Astrocyte (in vitro differentiated cells and primary cell): Measurements from ENCODE around the gene CCDC28B. TPM values are rescaled to one million over a fixed set of nuclear protein-coding genes. Genes with fewer than 3 reads are reported as not detected.

ENCODE experiments used
- DNase-seq: peaks from one replicate; pipeline ENCODE4 v3.0.0-alpha.2; 2010; ENCODE audit warnings: low read depth
- FAIRE-seq: peaks from 2 replicates; lab custom pipeline; 2011; peaks lifted over from hg19 to GRCh38; lab: Jason Lieb, UNC
- H2AFZ ChIP-seq: 2 replicates; pipeline ENCODE4 v1.6.0; 2012; ENCODE audit warnings: low read depth, low read length, inconsistent platforms
- H3K27ac ChIP-seq: 2 replicates; pipeline ENCODE4 v1.5.1; 2011; ENCODE audit warnings: low read depth, low read length, inconsistent platforms
- H3K27me3 ChIP-seq: 2 replicates; pipeline ENCODE4 v1.6.0; 2011; ENCODE audit warnings: low read length, inconsistent platforms; ENCODE audit not compliant: insufficient read depth
- H3K36me3 ChIP-seq: 2 replicates; pipeline ENCODE4 v1.5.1; 2011; ENCODE audit warnings: low read length, inconsistent platforms; ENCODE audit not compliant: insufficient read depth
- H3K4me1 ChIP-seq: 2 replicates; pipeline ENCODE4 v1.5.1; 2011; ENCODE audit warnings: low read length, inconsistent platforms; ENCODE audit not compliant: insufficient read depth
- H3K4me2 ChIP-seq: 2 replicates; pipeline ENCODE4 v1.6.0; 2012; ENCODE audit warnings: low read length, inconsistent platforms
- H3K4me3 ChIP-seq: 2 replicates; pipeline ENCODE4 v1.5.1; 2011; ENCODE audit warnings: low read depth, mild to moderate bottlenecking, low read length, inconsistent platforms; ENCODE audit not compliant: insufficient read depth
- H3K79me2 ChIP-seq: 2 replicates; pipeline ENCODE4 v1.6.0; 2012; ENCODE audit warnings: mild to moderate bottlenecking, low read length, inconsistent platforms; ENCODE audit not compliant: insufficient read depth
- H3K9ac ChIP-seq: 2 replicates; pipeline ENCODE4 v1.6.0; 2012; ENCODE audit warnings: mild to moderate bottlenecking, low read length, inconsistent platforms
- H3K9me3 ChIP-seq: 2 replicates; pipeline ENCODE4 v1.5.1; 2012; ENCODE audit warnings: low read depth, mild to moderate bottlenecking, low read length, inconsistent platforms; ENCODE audit not compliant: insufficient read depth
- H4K20me1 ChIP-seq: 2 replicates; pipeline ENCODE4 v1.6.0; 2012; ENCODE audit warnings: low read length, inconsistent platforms; ENCODE audit not compliant: insufficient read depth
- H3K27ac Mint-ChIP-seq: one replicate; pipeline ENCODE4 v1.8.0; 2021; ENCODE audit warnings: mild to moderate bottlenecking, mixed read lengths; ENCODE audit not compliant: unreplicated experiment
- H3K27me3 Mint-ChIP-seq: one replicate; pipeline ENCODE4 v1.8.0; 2021; ENCODE audit warnings: low read depth, mixed read lengths; ENCODE audit not compliant: unreplicated experiment
- H3K36me3 Mint-ChIP-seq: one replicate; pipeline ENCODE4 v1.8.0; 2021; ENCODE audit warnings: low read depth, mixed read lengths; ENCODE audit not compliant: unreplicated experiment
- H3K4me1 Mint-ChIP-seq: one replicate; pipeline ENCODE4 v1.8.0; 2021; ENCODE audit warnings: low read depth, mixed read lengths; ENCODE audit not compliant: unreplicated experiment
- H3K4me3 Mint-ChIP-seq: one replicate; pipeline ENCODE4 v1.8.0; 2021; ENCODE audit warnings: mild to moderate bottlenecking, moderate library complexity, mixed read lengths; ENCODE audit not compliant: unreplicated experiment
- H3K9me3 Mint-ChIP-seq: one replicate; pipeline ENCODE4 v1.8.0; 2021; ENCODE audit warnings: mild to moderate bottlenecking, mixed read lengths; ENCODE audit not compliant: unreplicated experiment
- CTCF ChIP-seq: IDR thresholded peaks from 2 replicates; pipeline ENCODE4 v1.5.1; 2011; ENCODE audit warnings: low read depth, mild to moderate bottlenecking, inconsistent platforms, low read length, moderate library complexity; ENCODE audit not compliant: insufficient read depth
- EZH2 ChIP-seq: IDR thresholded peaks from 2 replicates; pipeline ENCODE4 v1.6.1; 2012; ENCODE audit warnings: mild to moderate bottlenecking, low read length, inconsistent platforms; ENCODE audit not compliant: insufficient read depth
- total RNA-seq: library from RNA; stranded (reverse); gene quantifications from 2 replicates; pipeline ENCODE4 v1.2.1, GENCODE V29; 2021

Gene CCDC28B
- total RNA-seq, 1 donor from 2014 or later: 16.0 TPM

DNA sequence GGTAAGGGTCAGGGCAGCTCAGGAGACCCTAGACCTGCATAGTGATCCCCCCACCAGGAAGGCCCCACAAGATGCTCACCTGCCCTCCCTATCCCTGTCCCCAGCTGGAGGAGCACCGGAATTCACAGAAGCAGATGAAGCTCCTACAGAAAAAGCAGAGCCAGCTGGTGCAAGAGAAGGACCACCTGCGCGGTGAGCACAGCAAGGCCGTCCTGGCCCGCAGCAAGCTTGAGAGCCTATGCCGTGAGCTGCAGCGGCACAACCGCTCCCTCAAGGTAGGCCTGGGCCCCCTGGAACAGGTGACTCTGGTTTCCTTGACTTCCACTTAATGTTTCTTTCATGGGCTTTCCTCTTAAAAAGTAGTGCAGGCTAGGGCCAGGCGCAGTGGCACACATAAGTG lies 12.5 kb upstream of the CCDC28B start:
- H3K4me1 Mint-ChIP-seq: peaks cover 28% of the 10 kb centered on the region
- no peak overlapping the region for H3K9ac ChIP-seq
- no peak overlapping the region for H3K27ac ChIP-seq
- no peaks in the 10 kb centered on the region for H3K9me3 ChIP-seq
- FAIRE-seq (no peak), DNase-seq (no peak)
- H3K36me3 Mint-ChIP-seq: peaks cover 36% of the 10 kb centered on the region
- TF ChIP-seq CTCF (no peak), EZH2 (no peak)
- no peak overlapping the region for H3K4me2 ChIP-seq
- H3K27ac Mint-ChIP-seq: no peak overlapping the region
- peaks cover 57% of the 10 kb centered on the region for H3K79me2 ChIP-seq
- H2AFZ ChIP-seq: no peak overlapping the region
- H3K9me3 Mint-ChIP-seq: no peaks in the 10 kb centered on the region
- H3K36me3 ChIP-seq: peaks cover 73% of the 10 kb centered on the region
- no peaks in the 10 kb centered on the region for H3K27me3 Mint-ChIP-seq
- no peaks in the 10 kb centered on the region for H3K4me1 ChIP-seq
- H4K20me1 ChIP-seq: peaks cover 83% of the 10 kb centered on the region
- H3K4me3 ChIP-seq: no peak overlapping the region
- no peak overlapping the region for H3K4me3 Mint-ChIP-seq
- H3K27me3 ChIP-seq: no peaks in the 10 kb centered on the region

DNA sequence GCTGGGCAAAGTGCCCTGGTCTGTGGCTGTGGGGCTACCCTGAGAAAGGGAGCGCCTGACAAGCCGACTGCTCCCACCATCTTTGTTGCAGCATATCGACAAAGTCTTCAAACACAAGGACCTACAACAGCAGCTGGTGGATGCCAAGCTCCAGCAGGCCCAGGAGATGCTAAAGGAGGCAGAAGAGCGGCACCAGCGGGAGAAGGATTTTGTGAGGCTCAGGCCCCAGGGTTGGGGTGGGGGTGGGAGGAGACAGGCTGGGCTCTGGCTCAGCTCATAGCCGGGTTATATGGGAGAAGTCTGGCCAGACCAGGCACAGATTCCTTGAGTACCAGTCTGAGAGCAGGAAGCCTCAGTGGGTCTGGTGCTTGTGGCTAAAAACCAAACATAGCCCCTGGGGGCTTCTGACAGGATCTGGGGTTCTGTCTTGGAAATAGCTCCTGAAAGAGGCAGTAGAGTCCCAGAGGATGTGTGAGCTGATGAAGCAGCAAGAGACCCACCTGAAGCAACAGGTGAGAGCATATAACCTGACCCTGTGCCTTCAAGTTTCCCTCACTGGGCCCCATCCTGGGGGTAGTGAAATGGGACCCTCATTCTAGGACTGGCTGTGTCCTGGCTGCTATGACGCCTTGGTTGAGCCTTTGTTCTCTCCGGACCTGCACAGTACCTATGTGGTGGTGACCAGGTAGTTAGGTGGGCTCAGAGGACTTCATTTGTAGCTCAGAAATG lies 8.0 kb upstream of the CCDC28B start:
- H2AFZ ChIP-seq: no peak overlapping the region
- H3K4me1 ChIP-seq: no peaks in the 10 kb centered on the region
- no peak overlapping the region for H3K27ac ChIP-seq
- TF ChIP-seq CTCF (no peak), EZH2 (no peak)
- peaks cover 18% of the 10 kb centered on the region for H3K79me2 ChIP-seq
- H3K27ac Mint-ChIP-seq: peak overlapping the region; percentile 30
- no peak overlapping the region for H3K4me3 ChIP-seq
- no peaks in the 10 kb centered on the region for H3K27me3 ChIP-seq
- H3K4me1 Mint-ChIP-seq: peaks cover 15% of the 10 kb centered on the region
- H3K4me3 Mint-ChIP-seq: no peak overlapping the region
- DNase-seq: no peak
- H3K4me2 ChIP-seq: no peak overlapping the region
- peaks cover 85% of the 10 kb centered on the region for H4K20me1 ChIP-seq
- peaks cover 30% of the 10 kb centered on the region for H3K36me3 Mint-ChIP-seq
- H3K9me3 Mint-ChIP-seq: no peaks in the 10 kb centered on the region
- peaks cover 87% of the 10 kb centered on the region for H3K36me3 ChIP-seq
- no peaks in the 10 kb centered on the region for H3K27me3 Mint-ChIP-seq
- no peak for FAIRE-seq
- H3K9ac ChIP-seq: no peak overlapping the region
- no peaks in the 10 kb centered on the region for H3K9me3 ChIP-seq

- H3K36me3 ChIP-seq: peaks cover 71% of the 10 kb centered on the region
- no peak overlapping the region for H3K9ac ChIP-seq
- no peaks in the 10 kb centered on the region for H3K9me3 ChIP-seq
- TF ChIP-seq EZH2: no peak
- TF ChIP-seq CTCF: no peak
- H2AFZ ChIP-seq: no peak overlapping the region
- H3K4me1 Mint-ChIP-seq: peaks cover 18% of the 10 kb centered on the region
- no peaks in the 10 kb centered on the region for H3K27me3 ChIP-seq
- H3K4me1 ChIP-seq: peaks cover 6% of the 10 kb centered on the region
- peaks cover 64% of the 10 kb centered on the region for H4K20me1 ChIP-seq
- H3K79me2 ChIP-seq: peaks cover 8% of the 10 kb centered on the region
- FAIRE-seq: no peak
- no peak overlapping the region for H3K27ac ChIP-seq
- DNase-seq: no peak
- no peak overlapping the region for H3K4me3 ChIP-seq
- H3K9me3 Mint-ChIP-seq: no peaks in the 10 kb centered on the region
- no peak overlapping the region for H3K4me3 Mint-ChIP-seq
- no peak overlapping the region for H3K27ac Mint-ChIP-seq
- H3K4me2 ChIP-seq: no peak overlapping the region
- H3K36me3 Mint-ChIP-seq: peaks cover 30% of the 10 kb centered on the region
- H3K27me3 Mint-ChIP-seq: no peaks in the 10 kb centered on the region
These were observed 5.4 kb upstream of the CCDC28B start for GRCh38 chr1:32194984-32195383.
